Liver (tissue), 3 donors: ENCODE measurements around the gene VAV3.

Experiments used
- CTCF ChIP-seq: fragments of 150-350 bp; IDR thresholded peaks from 2 replicates; pipeline ENCODE4 v1.5.1; 2017; ENCODE audit warnings: improper control_type of control experiment, low read depth, low read length; ENCODE audit not compliant: missing input control
- HNF4G ChIP-seq: IDR thresholded peaks from 2 replicates; pipeline ENCODE4 v1.6.1; 2016; ENCODE audit warnings: antibody characterized with exemption
- MAX ChIP-seq: IDR thresholded peaks from 2 replicates; pipeline ENCODE4 v1.6.1; 2016; ENCODE audit warnings: antibody characterized with exemption
- RAD21 ChIP-seq, 2 donors: IDR thresholded peaks; 2 replicates each; pipeline ENCODE4 v1.6.1; 2016; ENCODE audit warnings: antibody characterized with exemption in 2 of 2, mild to moderate bottlenecking in 2 of 2
- ZBTB33 ChIP-seq: IDR thresholded peaks from 2 replicates; pipeline ENCODE4 v1.6.1; 2016; ENCODE audit warnings: antibody characterized with exemption
- donor health status: healthy.
- donor health status: healthy.

GRCh38 chr1:107563441-107563840 lies 401.5 kb downstream of the VAV3 start:
- TF ChIP-seq MAX (no peak), ZBTB33 (no peak), CTCF (no peak), HNF4G (no peak), RAD21 (IDR thresholded peaks at IDR 0.05) (no peak)
